HuH-7.5 (cell line): Measurements from ENCODE around the gene IQGAP2.

Experiments used
- DNase-seq: peaks from one replicate; pipeline ENCODE4 v3.0.0; 2011; ENCODE audit warnings: low spot score

IQGAP2 gene

GRCh38 chr5:76451031-76451701 lies 48.1 kb downstream of the IQGAP2 start:
- DNase-seq, result no peak

- no peak for DNase-seq
Observed at GRCh38 chr5:76455531-76456133, 52.5 kb downstream of the IQGAP2 start.

GRCh38 chr5:76456258-76456657 lies 53.2 kb downstream of the IQGAP2 start:
- no peak for DNase-seq

- DNase-seq, result no peak
Observed at GRCh38 chr5:76457674-76458485, 54.8 kb downstream of the IQGAP2 start.

- no peak for DNase-seq
Observed at GRCh38 chr5:76458486-76458830, 55.4 kb downstream of the IQGAP2 start.

GRCh38 chr5:76460104-76460503 lies 57.0 kb downstream of the IQGAP2 start:
- no peak for DNase-seq

GRCh38 chr5:76462097-76462667 lies 59.1 kb downstream of the IQGAP2 start:
- DNase-seq, result no peak

- DNase-seq, result no peak
Observed at GRCh38 chr5:76467216-76467615, 64.1 kb downstream of the IQGAP2 start.

GRCh38 chr5:76468635-76469425 lies 65.7 kb downstream of the IQGAP2 start:
- no peak for DNase-seq

GRCh38 chr5:76469656-76470290 lies 66.7 kb downstream of the IQGAP2 start:
- DNase-seq, result no peak

GRCh38 chr5:76470976-76471375 lies 67.9 kb downstream of the IQGAP2 start:
- no peak for DNase-seq

GRCh38 chr5:76471406-76471805 lies 68.3 kb downstream of the IQGAP2 start:
- no peak for DNase-seq

- no peak for DNase-seq
Observed at GRCh38 chr5:76471987-76472334, 68.9 kb downstream of the IQGAP2 start.

- no peak for DNase-seq
Observed at GRCh38 chr5:76472335-76473008, 69.4 kb downstream of the IQGAP2 start.

GRCh38 chr5:76473009-76473336 lies 69.9 kb downstream of the IQGAP2 start:
- no peak for DNase-seq

GRCh38 chr5:76473661-76474060 lies 70.6 kb downstream of the IQGAP2 start:
- no peak for DNase-seq

- no peak for DNase-seq
Observed at GRCh38 chr5:76474377-76474776, 71.3 kb downstream of the IQGAP2 start.

- DNase-seq, result no peak
Observed at GRCh38 chr5:76475385-76475784, 72.3 kb downstream of the IQGAP2 start.

- no peak for DNase-seq
Observed at GRCh38 chr5:76475936-76476335, 72.9 kb downstream of the IQGAP2 start.

GRCh38 chr5:76476474-76477038 lies 73.5 kb downstream of the IQGAP2 start:
- DNase-seq, result no peak

GRCh38 chr5:76477061-76477460 lies 74.0 kb downstream of the IQGAP2 start:
- no peak for DNase-seq
